A549 (cell line): Measurements from ENCODE around the gene ARHGEF4. TPM values are rescaled to one million over a fixed set of nuclear protein-coding genes. Genes with fewer than 3 reads are reported as not detected.

Experiments used
- ATAC-seq, 2 experiments: fragments of 200-7000 bp in 1 of 2; fragments of >200 bp in 1 of 2; cut with Nextera tagmentation in 1 of 2; cut with Tn5 transposase in 1 of 2; 3 replicates each; pipeline versions ENCODE4 v1.8.0 to v1.9.1; 2018 to 2020; ENCODE audit warnings: mild to moderate bottlenecking in 1 of 2, moderate library complexity in 1 of 2
- CTCF ChIA-PET: fragments of 300-600 bp; sonication (Branson Sonifier 250); formaldehyde crosslinking; extraction: SDS; loops from one replicate; lab custom pipeline; 2021; ENCODE audit warnings: antibody characterized with exemption, inconsistent platforms; lab: Yijun Ruan, JAX
- POLR2A ChIA-PET: fragments of 350-600 bp; formaldehyde crosslinking; extraction: SDS; loops from one replicate; lab custom pipeline; 2021; ENCODE audit warnings: antibody characterized with exemption, inconsistent platforms; lab: Yijun Ruan, JAX
- DNase-seq, 2 experiments: peaks; one replicate each; pipeline versions ENCODE4 v3.0.0 to v3.0.0-alpha.2; 2011 to 2016; ENCODE audit warnings: low read depth in 1 of 2, low spot score in 1 of 2
- FAIRE-seq: peaks from 2 replicates; lab custom pipeline; 2011; peaks lifted over from hg19 to GRCh38; lab: Jason Lieb, UNC
- H3K27ac ChIP-seq, 2 experiments: fragments of >200 bp; sonication (Bioruptor Twin); formaldehyde crosslinking; 3 replicates each; pipeline ENCODE4 v1.5.1; 2016 to 2017
- H3K4me1 ChIP-seq: fragments of >200 bp; sonication (Bioruptor Twin); formaldehyde crosslinking; 3 replicates; pipeline ENCODE4 v1.6.1; 2016
- H3K4me2 ChIP-seq: fragments of >200 bp; sonication (Bioruptor Twin); formaldehyde crosslinking; 3 replicates; pipeline ENCODE4 v1.6.1; 2016
- H3K4me3 ChIP-seq: fragments of >200 bp; sonication (Bioruptor Twin); formaldehyde crosslinking; 3 replicates; pipeline ENCODE4 v1.5.1; 2016
- H3K9me3 ChIP-seq: fragments of >200 bp; sonication (Bioruptor Twin); formaldehyde crosslinking; 3 replicates; pipeline ENCODE4 v1.6.1; 2016
- BHLHE40 ChIP-seq: IDR thresholded peaks from 2 replicates; pipeline ENCODE4 v1.6.1; 2012; ENCODE audit warnings: low read depth, low read length, inconsistent platforms
- CHD2 ChIP-seq: fragments of 150-350 bp; IDR thresholded peaks from 2 replicates; pipeline ENCODE4 v1.6.1; 2014; ENCODE audit warnings: low read length; ENCODE audit not compliant: partially characterized antibody
- CHD4 ChIP-seq: fragments of 200-600 bp; sonication (generic); IDR thresholded peaks from 2 replicates; pipeline ENCODE4 v1.6.1; 2016; ENCODE audit warnings: antibody characterized with exemption, mild to moderate bottlenecking, borderline replicate concordance
- EHF ChIP-seq: fragments of 250-450 bp; sonication (Bioruptor Pico); IDR thresholded peaks from 2 replicates; pipeline ENCODE4 v1.5.0; 2020; ENCODE audit warnings: mild to moderate bottlenecking
- EP300 ChIP-seq, 2 experiments: fragments of >200 bp; sonication (Bioruptor Twin); formaldehyde crosslinking; IDR thresholded peaks; 2 replicates in 1 of 2; 3 replicates in 1 of 2; pipeline ENCODE4 v1.6.1; 2016 to 2017
- ESRRA ChIP-seq: fragments of 150-350 bp; IDR thresholded peaks from 2 replicates; pipeline ENCODE4 v1.6.1; 2014; ENCODE audit warnings: mild to moderate bottlenecking, low read length, borderline replicate concordance
- FOSL2 ChIP-seq, 2 experiments: fragments of 450-650 bp in 1 of 2; fragments of >200 bp in 1 of 2; sonication (Bioruptor Twin) in 1 of 2; formaldehyde crosslinking; IDR thresholded peaks; 2 replicates each; pipeline versions ENCODE4 v1.5.0 to v1.6.1; 2016 to 2020; ENCODE audit warnings: mild to moderate bottlenecking in 1 of 2, moderate library complexity in 1 of 2
- FOXS1 ChIP-seq: fragments of 250-450 bp; sonication (Bioruptor Pico); IDR thresholded peaks from 2 replicates; pipeline ENCODE4 v1.5.0; 2020; ENCODE audit warnings: mild to moderate bottlenecking, moderate library complexity
- GATA3 ChIP-seq: IDR thresholded peaks from 2 replicates; pipeline ENCODE4 v1.6.1; 2012; ENCODE audit warnings: borderline replicate concordance
- HDAC2 ChIP-seq: fragments of 200-600 bp; sonication (generic); IDR thresholded peaks from 2 replicates; pipeline ENCODE4 v1.6.1; 2016
- JUN ChIP-seq, 2 experiments: fragments of >200 bp; sonication (Bioruptor Twin); formaldehyde crosslinking; IDR thresholded peaks; 2 replicates in 1 of 2; 3 replicates in 1 of 2; pipeline ENCODE4 v1.6.1; 2016 to 2017
- JUNB ChIP-seq: fragments of >200 bp; sonication (Bioruptor Twin); formaldehyde crosslinking; IDR thresholded peaks from 2 replicates; pipeline ENCODE4 v1.6.1; 2016
- MAZ ChIP-seq: fragments of 150-350 bp; IDR thresholded peaks from 2 replicates; pipeline ENCODE4 v1.6.1; 2014; ENCODE audit warnings: antibody characterized with exemption, low read depth, low read length, borderline replicate concordance
- NPAS2 ChIP-seq: fragments of 250-450 bp; sonication (Bioruptor Pico); IDR thresholded peaks from 2 replicates; pipeline ENCODE4 v1.8.0; 2022; ENCODE audit warnings: mild to moderate bottlenecking, moderate library complexity, borderline replicate concordance
- POLR2A ChIP-seq: IDR thresholded peaks from 2 replicates; pipeline ENCODE4 v1.6.1; 2012; ENCODE audit warnings: mild to moderate bottlenecking, low read length
- RAD21 ChIP-seq, 2 experiments: fragments of >200 bp in 1 of 2; sonication (Bioruptor Twin) in 1 of 2; formaldehyde crosslinking in 1 of 2; IDR thresholded peaks in 1 of 2; conservative IDR thresholded peaks in 1 of 2; 2 replicates in 1 of 2; 3 replicates in 1 of 2; pipeline ENCODE4 v1.6.1; 2012 to 2018; ENCODE audit warnings: inconsistent platforms in 1 of 2
- RCOR1 ChIP-seq: fragments of 150-350 bp; IDR thresholded peaks from 2 replicates; pipeline ENCODE4 v1.6.1; 2014; ENCODE audit warnings: antibody characterized with exemption, low read length, low read depth
- SMC3 ChIP-seq: fragments of >200 bp; sonication (Bioruptor Twin); formaldehyde crosslinking; IDR thresholded peaks from 3 replicates; pipeline ENCODE4 v1.6.1; 2018; ENCODE audit warnings: inconsistent platforms
- SREBF2 ChIP-seq: fragments of 450-650 bp; IDR thresholded peaks from 2 replicates; pipeline ENCODE4 v1.6.1; 2014; ENCODE audit warnings: mild to moderate bottlenecking, moderate library complexity
- ZC3H11A ChIP-seq: fragments of 450-650 bp; IDR thresholded peaks from 2 replicates; pipeline ENCODE4 v1.6.1; 2014; ENCODE audit warnings: antibody characterized with exemption, mild to moderate bottlenecking
- WGBS: methylation state at CpG from one replicate; pipeline ENCODE4 v1.1.6; 2017; ENCODE audit errors: missing lambda C conversion rate; 5-methylcytosine and 5-hydroxymethylcytosine counted together
- polyA plus RNA-seq, 4 experiments: library from polyadenylated mRNA; depleted of rRNA in 3 of 4; stranded (reverse); fragments of >200 nt; fragmentation: RNase III in 1 of 4; extraction: RNeasy Plus Mini Kit Qiagen cat#74134 plus additional on column Dnase treatment in 1 of 4; gene quantifications; 2 replicates in 3 of 4; 3 replicates in 1 of 4; pipeline ENCODE4 v1.2.3, GENCODE V29; 2011 to 2017
- TF ChIP-seq, protein P1 (sequence below): fragments of >200 bp; sonication (Bioruptor Twin); formaldehyde crosslinking; IDR thresholded peaks from 3 replicates; pipeline ENCODE4 v1.6.1; 2016
- TF ChIP-seq, protein P2 (sequence below): fragments of 200-600 bp; sonication (generic); IDR thresholded peaks from 2 replicates; pipeline ENCODE4 v1.6.1; 2016; ENCODE audit warnings: antibody characterized with exemption, mild to moderate bottlenecking, moderate library complexity
- TF ChIP-seq, protein P3 (sequence below): fragments of 150-350 bp; IDR thresholded peaks from 2 replicates; pipeline ENCODE4 v1.6.1; 2014; ENCODE audit warnings: low read depth, mild to moderate bottlenecking, low read length

The ARHGEF4 gene
- polyA plus RNA-seq, 2 of the 4 experiments (the other 2 are of a cell fraction) = 1.00 to 2.1 TPM

DNA sequence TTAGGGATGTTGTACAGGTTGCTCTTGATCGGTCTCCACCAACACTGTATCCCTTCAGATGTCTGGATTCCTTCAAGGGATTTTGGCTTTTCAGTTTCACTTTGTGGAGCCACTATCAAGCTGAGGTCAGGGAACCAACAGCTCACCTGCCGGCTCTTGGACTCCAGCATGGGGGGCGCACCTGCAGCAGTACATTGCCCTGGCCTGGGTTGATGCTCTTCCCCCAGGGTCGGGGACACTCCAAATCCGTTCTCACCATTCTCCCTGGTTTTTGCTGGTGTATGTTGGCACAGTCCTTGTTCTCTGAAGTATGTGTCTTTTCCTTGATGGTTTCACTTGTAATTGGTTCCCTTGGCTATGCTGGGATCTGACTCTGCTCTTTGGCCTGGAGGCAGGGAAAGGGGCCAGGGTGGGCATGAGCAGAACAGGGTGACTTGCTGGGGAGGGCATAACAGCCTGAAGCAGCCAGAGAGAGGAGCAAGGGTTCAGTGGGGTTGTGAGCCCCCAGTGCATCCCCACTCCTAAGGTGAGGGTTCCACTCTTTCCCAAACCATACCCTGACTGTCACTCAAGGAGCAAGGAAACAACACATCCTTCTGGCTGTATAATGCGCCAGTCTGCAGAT is 5.1 kb downstream of the ARHGEF4 start:
- CTCF ChIA-PET = interaction anchor here (1.3 to 3.9 kb wide), 2 partner anchors 32 to 43 kb away, joined by 4 to 13 read pairs; no protein-coding TSS in a partner anchor
- WGBS = 71% methylated on average over 6 of the region's 6 CpGs
- TF ChIP-seq SMC3 (no peak), CHD4 (no peak), GATA3 (no peak), ESRRA (no peak), ZC3H11A (no peak), FOXS1 (no peak), RAD21 (conservative IDR thresholded peaks at IDR 0.05 in 1 of 2, IDR thresholded peaks at IDR 0.05 in 1 of 2) (no peak), FOSL2 (IDR thresholded peaks at IDR 0.05) (no peak), FOSL2 (CRISPR knock-in tag; IDR thresholded peaks at IDR 0.05) (no peak), EHF (no peak), EP300 (IDR thresholded peaks at IDR 0.05) (no peak), JUNB (no peak), CHD2 (no peak), NPAS2 (no peak), JUN (IDR thresholded peaks at IDR 0.05) (no peak), BHLHE40 (no peak), MAZ (no peak), RCOR1 (no peak)
- TF ChIP-seq, protein P1, sequence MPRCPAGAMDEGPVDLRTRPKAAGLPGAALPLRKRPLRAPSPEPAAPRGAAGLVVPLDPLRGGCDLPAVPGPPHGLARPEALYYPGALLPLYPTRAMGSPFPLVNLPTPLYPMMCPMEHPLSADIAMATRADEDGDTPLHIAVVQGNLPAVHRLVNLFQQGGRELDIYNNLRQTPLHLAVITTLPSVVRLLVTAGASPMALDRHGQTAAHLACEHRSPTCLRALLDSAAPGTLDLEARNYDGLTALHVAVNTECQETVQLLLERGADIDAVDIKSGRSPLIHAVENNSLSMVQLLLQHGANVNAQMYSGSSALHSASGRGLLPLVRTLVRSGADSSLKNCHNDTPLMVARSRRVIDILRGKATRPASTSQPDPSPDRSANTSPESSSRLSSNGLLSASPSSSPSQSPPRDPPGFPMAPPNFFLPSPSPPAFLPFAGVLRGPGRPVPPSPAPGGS = no peak
- TF ChIP-seq, protein P2, sequence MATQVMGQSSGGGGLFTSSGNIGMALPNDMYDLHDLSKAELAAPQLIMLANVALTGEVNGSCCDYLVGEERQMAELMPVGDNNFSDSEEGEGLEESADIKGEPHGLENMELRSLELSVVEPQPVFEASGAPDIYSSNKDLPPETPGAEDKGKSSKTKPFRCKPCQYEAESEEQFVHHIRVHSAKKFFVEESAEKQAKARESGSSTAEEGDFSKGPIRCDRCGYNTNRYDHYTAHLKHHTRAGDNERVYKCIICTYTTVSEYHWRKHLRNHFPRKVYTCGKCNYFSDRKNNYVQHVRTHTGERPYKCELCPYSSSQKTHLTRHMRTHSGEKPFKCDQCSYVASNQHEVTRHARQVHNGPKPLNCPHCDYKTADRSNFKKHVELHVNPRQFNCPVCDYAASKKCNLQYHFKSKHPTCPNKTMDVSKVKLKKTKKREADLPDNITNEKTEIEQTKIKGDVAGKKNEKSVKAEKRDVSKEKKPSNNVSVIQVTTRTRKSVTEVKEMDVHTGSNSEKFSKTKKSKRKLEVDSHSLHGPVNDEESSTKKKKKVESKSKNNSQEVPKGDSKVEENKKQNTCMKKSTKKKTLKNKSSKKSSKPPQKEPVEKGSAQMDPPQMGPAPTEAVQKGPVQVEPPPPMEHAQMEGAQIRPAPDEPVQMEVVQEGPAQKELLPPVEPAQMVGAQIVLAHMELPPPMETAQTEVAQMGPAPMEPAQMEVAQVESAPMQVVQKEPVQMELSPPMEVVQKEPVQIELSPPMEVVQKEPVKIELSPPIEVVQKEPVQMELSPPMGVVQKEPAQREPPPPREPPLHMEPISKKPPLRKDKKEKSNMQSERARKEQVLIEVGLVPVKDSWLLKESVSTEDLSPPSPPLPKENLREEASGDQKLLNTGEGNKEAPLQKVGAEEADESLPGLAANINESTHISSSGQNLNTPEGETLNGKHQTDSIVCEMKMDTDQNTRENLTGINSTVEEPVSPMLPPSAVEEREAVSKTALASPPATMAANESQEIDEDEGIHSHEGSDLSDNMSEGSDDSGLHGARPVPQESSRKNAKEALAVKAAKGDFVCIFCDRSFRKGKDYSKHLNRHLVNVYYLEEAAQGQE = no peak
- TF ChIP-seq, protein P3, sequence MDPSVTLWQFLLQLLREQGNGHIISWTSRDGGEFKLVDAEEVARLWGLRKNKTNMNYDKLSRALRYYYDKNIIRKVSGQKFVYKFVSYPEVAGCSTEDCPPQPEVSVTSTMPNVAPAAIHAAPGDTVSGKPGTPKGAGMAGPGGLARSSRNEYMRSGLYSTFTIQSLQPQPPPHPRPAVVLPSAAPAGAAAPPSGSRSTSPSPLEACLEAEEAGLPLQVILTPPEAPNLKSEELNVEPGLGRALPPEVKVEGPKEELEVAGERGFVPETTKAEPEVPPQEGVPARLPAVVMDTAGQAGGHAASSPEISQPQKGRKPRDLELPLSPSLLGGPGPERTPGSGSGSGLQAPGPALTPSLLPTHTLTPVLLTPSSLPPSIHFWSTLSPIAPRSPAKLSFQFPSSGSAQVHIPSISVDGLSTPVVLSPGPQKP = no peak

DNA sequence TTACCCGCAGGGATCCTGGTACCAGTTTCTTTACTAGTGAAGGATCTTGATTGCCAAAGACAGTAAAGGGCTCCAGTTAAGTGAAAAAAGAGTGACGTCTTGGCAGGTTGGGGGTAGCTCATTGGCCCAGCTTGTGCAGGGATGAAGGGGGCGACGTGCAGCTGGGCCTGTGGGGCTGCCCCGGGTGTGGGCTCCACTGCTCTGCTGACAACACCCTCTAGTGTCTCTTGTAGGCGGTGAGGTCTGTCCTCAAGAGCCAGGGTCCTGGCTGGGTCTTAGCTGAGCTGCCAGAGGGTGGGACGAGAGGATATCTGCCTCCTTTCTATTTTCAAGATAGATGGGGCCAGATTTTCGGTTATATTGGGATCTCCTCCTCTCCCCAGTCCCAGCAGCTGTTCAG is 6.1 kb downstream of the ARHGEF4 start:
- Histone ChIP-seq H3K4me3 (no peak overlapping the region), H3K4me1 (no peaks in the 10 kb centered on the region), H3K27ac (no peak overlapping the region), H3K9me3 (no peaks in the 10 kb centered on the region), H3K4me2 (no peak overlapping the region)
- ATAC-seq (peak in 1 of 2 experiments; percentile 13; a peak in 1 of 6 replicates), DNase-seq (no peak), FAIRE-seq (no peak)
- ChIA-PET POLR2A (no interaction called here), CTCF (interaction anchor here (1.1 to 3.9 kb wide), 3 partner anchors 31 to 45 kb away, joined by 4 to 13 read pairs (median 5); no protein-coding TSS in a partner anchor)
- TF ChIP-seq RAD21 (conservative IDR thresholded peaks at IDR 0.05 in 1 of 2, IDR thresholded peaks at IDR 0.05 in 1 of 2) = no peak
- no peak for TF ChIP-seq SREBF2
- no peak for TF ChIP-seq HDAC2
- no peak for TF ChIP-seq RCOR1
- no peak for TF ChIP-seq POLR2A
- 71% methylated on average over 7 of the region's 8 CpGs for WGBS

More for the DNA sequence above, 5.1 kb downstream of the ARHGEF4 start:
- no peak overlapping the region for H3K4me3 ChIP-seq
- no peak for DNase-seq
- no peaks in the 10 kb centered on the region for H3K9me3 ChIP-seq
- no peak overlapping the region for H3K4me2 ChIP-seq
- no peak for FAIRE-seq
- peaks cover 3% of the 10 kb centered on the region; the same call in 1 of the 3 replicates for H3K4me1 ChIP-seq
- no peak for ATAC-seq
- no peak overlapping the region for H3K27ac ChIP-seq
- POLR2A ChIA-PET = interaction anchor here (0.6 kb wide), 1 partner anchor 10 kb away, joined by 4 read pairs; no protein-coding TSS in a partner anchor
